HG03558 (cell line): ENCODE data around the gene PLA2G2D.

Experiments
- ATAC-seq: cut with Tn5 transposase; IDR thresholded peaks from one replicate; pipeline ENCODE4 v1.9.1; 2021; ENCODE audit warnings: moderate number of reproducible peaks; ENCODE audit not compliant: unreplicated experiment; ENCODE audit errors: extremely low read depth

PLA2G2D gene

DNA sequence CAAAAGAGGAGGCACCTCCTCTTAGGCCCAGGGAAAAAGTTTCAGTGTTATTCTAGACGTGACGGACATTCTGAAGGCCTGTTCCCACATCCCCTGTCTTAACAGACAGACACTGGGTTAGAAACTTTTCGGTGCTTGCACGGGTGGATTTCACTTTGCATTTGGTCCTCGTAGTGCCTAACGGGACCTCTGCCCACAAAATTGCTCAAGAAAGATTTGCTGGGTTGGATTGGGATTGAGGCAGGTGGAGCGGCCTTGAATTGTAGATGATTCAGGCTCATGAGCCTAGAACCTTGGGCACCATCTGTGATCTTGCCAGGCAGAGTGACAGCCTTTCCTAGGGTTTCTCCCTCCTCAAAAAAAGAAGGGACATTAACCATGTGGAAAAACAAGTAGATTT, 46.6 kb downstream of the PLA2G2D start:
- no peak for ATAC-seq

DNA sequence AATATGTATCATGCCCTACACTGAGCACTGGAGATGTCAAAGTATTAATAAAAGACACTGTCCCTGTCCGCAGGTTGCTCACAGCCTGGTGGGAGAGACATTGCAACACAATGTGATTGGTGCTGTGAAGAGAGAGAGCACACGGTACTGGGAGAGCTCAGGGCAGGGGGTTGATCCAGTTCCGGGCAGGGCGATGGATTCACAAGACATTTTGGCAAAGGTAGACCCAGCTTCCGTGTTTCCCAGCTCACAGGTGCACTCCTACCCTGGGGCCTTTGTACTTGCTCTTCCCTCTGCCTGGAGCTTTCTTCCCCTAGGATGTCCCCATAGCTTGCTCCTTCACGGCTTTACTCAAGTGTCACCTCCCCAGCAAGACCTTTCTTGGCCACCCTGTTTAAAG, 47.9 kb downstream of the PLA2G2D start:
- no peak for ATAC-seq

DNA sequence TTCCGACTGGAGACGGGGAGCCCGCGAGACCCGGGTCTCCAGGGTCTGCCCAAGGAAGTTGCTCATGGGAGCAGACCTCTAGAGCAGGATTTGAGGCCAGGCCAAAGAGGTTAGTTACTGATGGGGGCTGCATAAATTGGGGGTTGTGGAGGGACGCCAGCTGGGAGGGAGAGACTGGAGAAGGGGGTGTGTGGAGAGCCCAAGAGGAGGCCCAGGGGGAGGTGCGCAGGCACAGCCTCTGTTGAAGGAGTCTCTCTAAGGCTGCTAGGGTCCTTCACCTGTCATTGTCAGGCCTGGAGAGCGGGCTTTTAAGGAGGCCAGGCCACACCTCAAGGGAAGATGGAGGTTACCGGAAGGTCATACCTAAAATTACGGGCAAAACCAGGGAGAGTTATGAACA, 49.0 kb downstream of the PLA2G2D start:
- ATAC-seq, result no peak

DNA sequence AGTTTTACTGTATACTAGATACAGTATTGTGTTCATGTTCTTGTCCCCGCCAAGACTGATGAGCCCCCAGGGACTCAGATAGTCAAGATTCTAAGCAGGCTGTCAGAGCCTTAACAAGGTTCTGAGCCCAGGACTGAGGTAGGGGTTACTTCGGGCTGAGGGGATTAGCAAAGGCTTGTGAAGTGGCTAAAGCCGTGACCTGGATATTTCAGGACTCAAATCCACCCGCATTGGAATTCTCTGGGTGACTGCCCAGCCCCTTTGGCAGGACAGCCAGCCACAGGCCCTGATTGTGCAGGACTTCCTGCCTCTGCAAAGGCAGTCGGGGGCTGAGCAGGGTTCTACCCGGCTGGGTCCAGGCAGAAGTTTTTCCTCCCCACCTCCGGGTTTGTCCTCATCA, 49.5 kb downstream of the PLA2G2D start, which contains the start of gene PLA2G5:
PLA2G5 (plus strand) TSS at position 321 of the 400 bp plus-strand sequence. CDS start 14,637 bp downstream, outside the sequence.
- ATAC-seq, result no peak

DNA sequence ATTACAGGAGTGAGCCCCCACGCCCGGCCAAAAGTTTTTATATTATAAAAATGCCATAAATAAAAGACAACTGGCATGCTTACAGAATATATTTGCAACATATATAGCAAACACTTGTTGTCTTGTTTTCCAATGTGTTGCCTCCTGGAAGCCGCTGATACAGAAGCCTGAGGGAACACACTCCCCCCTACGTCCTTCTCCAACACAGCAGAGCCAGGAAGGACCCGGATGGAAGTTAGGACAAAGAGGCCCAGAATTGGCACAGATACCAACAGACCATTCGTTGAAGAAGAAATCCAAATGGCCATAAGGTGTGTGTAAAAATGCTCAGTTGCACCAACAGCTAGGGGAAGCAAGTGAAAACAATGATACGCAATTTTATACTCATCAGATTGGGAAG, 50.6 kb downstream of the PLA2G2D start:
- ATAC-seq, result no peak

DNA sequence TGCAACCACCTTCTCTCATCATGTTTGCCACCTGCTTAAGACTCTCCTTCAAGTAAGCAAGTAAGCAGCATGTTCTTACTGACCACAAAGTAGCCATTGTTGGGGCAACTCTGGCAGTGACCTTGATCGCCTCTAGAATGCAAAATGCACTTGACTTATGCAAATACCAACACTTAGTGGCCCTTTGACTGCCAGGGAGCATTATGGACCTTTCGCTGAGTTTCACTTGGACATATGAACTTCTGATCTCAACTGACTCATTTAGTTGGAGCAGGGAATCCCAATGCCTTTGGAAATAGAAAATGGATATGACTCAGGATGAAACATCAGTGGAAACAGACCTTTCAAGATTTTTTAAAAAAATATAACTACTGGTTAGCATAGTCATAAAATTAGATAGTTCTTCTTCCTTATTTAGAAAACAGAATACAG, 55.5 kb downstream of the PLA2G2D start:
- no peak for ATAC-seq
